Mesodermal cell (in vitro differentiated cells): ENCODE results near the gene ABCA4.

Source experiments
- H3K27ac ChIP-seq: 2 replicates; pipeline ENCODE4 v1.7.0; 2013; ENCODE audit warnings: mild to moderate bottlenecking, low read depth, low read length, moderate library complexity; ENCODE audit not compliant: severe bottlenecking
- H3K36me3 ChIP-seq: 2 replicates; pipeline ENCODE4 v1.7.1; 2013; ENCODE audit warnings: mild to moderate bottlenecking, low read length, moderate library complexity; ENCODE audit not compliant: control insufficient read depth, insufficient read depth
- H3K4me1 ChIP-seq: one replicate; pipeline ENCODE4 v1.7.1; 2013; ENCODE audit warnings: mild to moderate bottlenecking, low read length; ENCODE audit not compliant: insufficient read depth, control insufficient read depth, poor library complexity, severe bottlenecking
- H3K4me3 ChIP-seq: 2 replicates; pipeline ENCODE4 v1.7.0; 2013; ENCODE audit warnings: low read length, control low read depth, mild to moderate bottlenecking; ENCODE audit not compliant: insufficient read depth, poor library complexity, severe bottlenecking; ENCODE audit errors: extremely low read depth
- H3K9me3 ChIP-seq: 2 replicates; pipeline ENCODE4 v1.7.1; 2013; ENCODE audit warnings: mild to moderate bottlenecking, low read length, moderate library complexity; ENCODE audit not compliant: control insufficient read depth
- WGBS, 2 experiments: methylation state at CpG; one replicate each; pipeline ENCODE4 v1.1.5; 2013; ENCODE audit warnings: missing lambda C conversion rate in 2 of 2; ENCODE audit not compliant: insufficient coverage in 2 of 2; 5-methylcytosine and 5-hydroxymethylcytosine counted together

ABCA4 gene

GRCh38 chr1:93969887-93970286, 151.1 kb downstream of the ABCA4 start:
- Histone ChIP-seq H3K27ac (no peak overlapping the region), H3K9me3 (no peaks in the 10 kb centered on the region), H3K4me3 (no peak overlapping the region), H3K4me1 (peaks cover 4% of the 10 kb centered on the region), H3K36me3 (no peaks in the 10 kb centered on the region)
- 90 to 100% methylated on average over 1 of the region's 3 CpGs for WGBS, 2 experiments

GRCh38 chr1:93969371-93969770, 151.6 kb downstream of the ABCA4 start:
- H3K36me3 ChIP-seq: no peaks in the 10 kb centered on the region
- WGBS, 2 experiments: 100% methylated on average over 1 of the region's 2 CpGs; no CpG with 5 or more reads in 1 of the 2 experiments
- no peak overlapping the region for H3K4me3 ChIP-seq
- no peaks in the 10 kb centered on the region for H3K9me3 ChIP-seq
- peaks cover 4% of the 10 kb centered on the region for H3K4me1 ChIP-seq
- H3K27ac ChIP-seq: no peak overlapping the region

- H3K36me3 ChIP-seq: no peaks in the 10 kb centered on the region
- H3K4me3 ChIP-seq: no peak overlapping the region
- no peak overlapping the region for H3K27ac ChIP-seq
- no peaks in the 10 kb centered on the region for H3K9me3 ChIP-seq
- WGBS, 2 experiments: 91 to 97% methylated on average over 3 of the region's 3 CpGs
- H3K4me1 ChIP-seq: peaks cover 4% of the 10 kb centered on the region
These were observed 153.6 kb downstream of the ABCA4 start for GRCh38 chr1:93967306-93967705.

GRCh38 chr1:93965888-93966287, 155.1 kb downstream of the ABCA4 start:
- H3K4me1 ChIP-seq: peaks cover 4% of the 10 kb centered on the region

GRCh38 chr1:93965256-93965655, 155.7 kb downstream of the ABCA4 start:
- H3K36me3 ChIP-seq: no peaks in the 10 kb centered on the region
- H3K9me3 ChIP-seq: no peaks in the 10 kb centered on the region
- H3K4me1 ChIP-seq: peaks cover 4% of the 10 kb centered on the region
- H3K27ac ChIP-seq: no peak overlapping the region
- 92 to 96% methylated on average over 2 of the region's 2 CpGs for WGBS, 2 experiments
- no peak overlapping the region for H3K4me3 ChIP-seq

More at GRCh38 chr1:93965888-93966287, 155.1 kb downstream of the ABCA4 start:
- Histone ChIP-seq H3K9me3 (no peaks in the 10 kb centered on the region), H3K36me3 (no peaks in the 10 kb centered on the region), H3K4me3 (no peak overlapping the region), H3K27ac (no peak overlapping the region)
- 83 to 100% methylated on average over 1 of the region's 2 CpGs for WGBS, 2 experiments

GRCh38 chr1:93964777-93965200, 156.2 kb downstream of the ABCA4 start:
- Histone ChIP-seq H3K9me3 (no peaks in the 10 kb centered on the region), H3K27ac (no peak overlapping the region), H3K4me3 (no peak overlapping the region), H3K36me3 (no peaks in the 10 kb centered on the region), H3K4me1 (peaks cover 4% of the 10 kb centered on the region)
- 67 to 97% methylated on average over 1 to 3 of the region's 4 CpGs for WGBS, 2 experiments

- H3K9me3 ChIP-seq: no peaks in the 10 kb centered on the region
- H3K36me3 ChIP-seq: no peaks in the 10 kb centered on the region
- peaks cover 4% of the 10 kb centered on the region for H3K4me1 ChIP-seq
- 92 to 100% methylated on average over 2 to 4 of the region's 4 CpGs for WGBS, 2 experiments
- no peak overlapping the region for H3K27ac ChIP-seq
- H3K4me3 ChIP-seq: no peak overlapping the region
These were observed 156.7 kb downstream of the ABCA4 start for GRCh38 chr1:93964096-93964776.

GRCh38 chr1:93963585-93963984, 157.4 kb downstream of the ABCA4 start:
- Histone ChIP-seq H3K4me1 (peaks cover 2% of the 10 kb centered on the region), H3K4me3 (no peak overlapping the region), H3K27ac (no peak overlapping the region), H3K9me3 (no peaks in the 10 kb centered on the region), H3K36me3 (no peaks in the 10 kb centered on the region)
- 92 to 97% methylated on average over 4 to 6 of the region's 9 CpGs for WGBS, 2 experiments

- Histone ChIP-seq H3K36me3 (no peaks in the 10 kb centered on the region), H3K27ac (no peak overlapping the region), H3K4me1 (no peaks in the 10 kb centered on the region), H3K9me3 (no peaks in the 10 kb centered on the region), H3K4me3 (no peak overlapping the region)
- 95 to 100% methylated on average over 2 of the region's 3 CpGs for WGBS, 2 experiments
These were observed 159.0 kb downstream of the ABCA4 start for GRCh38 chr1:93961906-93962305.

- H3K27ac ChIP-seq: no peak overlapping the region
- H3K36me3 ChIP-seq: no peaks in the 10 kb centered on the region
- H3K4me3 ChIP-seq: no peak overlapping the region
- 89 to 95% methylated on average over 2 of the region's 2 CpGs for WGBS, 2 experiments
- H3K9me3 ChIP-seq: peaks cover 4% of the 10 kb centered on the region
- H3K4me1 ChIP-seq: no peaks in the 10 kb centered on the region
These were observed 159.5 kb downstream of the ABCA4 start for GRCh38 chr1:93961443-93961842.

- Histone ChIP-seq H3K36me3 (no peaks in the 10 kb centered on the region), H3K4me3 (no peak overlapping the region), H3K9me3 (peaks cover 9% of the 10 kb centered on the region), H3K27ac (no peak overlapping the region), H3K4me1 (no peaks in the 10 kb centered on the region)
- WGBS, 2 experiments: 80 to 100% methylated on average over 1 of the region's 3 CpGs
These were observed 160.3 kb downstream of the ABCA4 start for GRCh38 chr1:93960641-93961147.
